Measurements from ENCODE around the gene OR56A4.
"Not testable (repeated sequence)": the region's sequence is repeated elsewhere in the genome, so short reads cannot be mapped to it uniquely, and the experiment has no call there.

OR56A4 gene

GRCh38 chr11:6006846-6007245, at the start of gene OR56A4:
Gene OR56A4 (minus strand): TSS chr11:6006946. CDS start chr11:6002992, 3,954 bp downstream.
- DNase-seq = no peak

- no peak for DNase-seq
These were observed 48.8 kb upstream of the OR56A4 start for GRCh38 chr11:6055569-6055968.

DNA sequence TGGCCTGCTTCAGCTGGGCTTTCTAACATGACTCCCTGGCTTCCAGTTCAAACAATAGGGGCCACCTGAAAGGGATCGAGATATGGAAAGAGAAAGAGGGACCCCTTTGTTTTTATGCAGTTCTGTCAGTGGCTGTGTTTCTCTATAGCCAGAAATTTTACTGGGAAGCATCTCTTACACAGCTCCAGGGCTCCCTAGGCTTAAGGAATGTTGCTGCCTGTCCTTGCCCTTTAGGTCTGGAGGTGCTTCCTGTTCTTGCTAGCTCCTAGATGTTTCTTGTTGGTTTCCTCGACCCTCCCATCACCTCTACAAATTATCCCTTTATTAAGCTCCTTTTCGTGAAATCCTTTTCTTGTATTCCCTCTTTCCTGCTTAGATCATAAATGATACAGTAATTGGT, 45.6 kb upstream of the OR56A4 start:
- no peak for DNase-seq

DNA sequence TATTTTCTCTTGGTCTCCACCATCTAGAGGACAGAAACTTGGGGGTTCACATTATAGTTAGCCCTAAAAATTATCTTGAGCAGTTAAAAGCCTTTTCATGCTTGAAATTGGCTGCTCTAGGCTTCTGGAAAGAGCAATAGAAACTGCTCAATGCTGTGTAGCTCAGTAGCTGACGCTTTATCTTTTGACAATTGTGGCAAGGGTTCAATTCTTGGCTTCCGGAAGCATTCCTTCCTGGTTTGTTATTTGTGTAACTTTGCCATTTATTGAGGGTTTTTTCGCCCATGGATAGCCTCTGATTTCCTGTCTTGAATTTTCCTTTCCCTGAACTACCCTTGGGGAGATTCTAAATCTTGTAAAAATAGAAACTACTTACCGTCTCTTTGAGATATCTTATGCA, 34.1 kb upstream of the OR56A4 start:
- no peak for DNase-seq

DNA sequence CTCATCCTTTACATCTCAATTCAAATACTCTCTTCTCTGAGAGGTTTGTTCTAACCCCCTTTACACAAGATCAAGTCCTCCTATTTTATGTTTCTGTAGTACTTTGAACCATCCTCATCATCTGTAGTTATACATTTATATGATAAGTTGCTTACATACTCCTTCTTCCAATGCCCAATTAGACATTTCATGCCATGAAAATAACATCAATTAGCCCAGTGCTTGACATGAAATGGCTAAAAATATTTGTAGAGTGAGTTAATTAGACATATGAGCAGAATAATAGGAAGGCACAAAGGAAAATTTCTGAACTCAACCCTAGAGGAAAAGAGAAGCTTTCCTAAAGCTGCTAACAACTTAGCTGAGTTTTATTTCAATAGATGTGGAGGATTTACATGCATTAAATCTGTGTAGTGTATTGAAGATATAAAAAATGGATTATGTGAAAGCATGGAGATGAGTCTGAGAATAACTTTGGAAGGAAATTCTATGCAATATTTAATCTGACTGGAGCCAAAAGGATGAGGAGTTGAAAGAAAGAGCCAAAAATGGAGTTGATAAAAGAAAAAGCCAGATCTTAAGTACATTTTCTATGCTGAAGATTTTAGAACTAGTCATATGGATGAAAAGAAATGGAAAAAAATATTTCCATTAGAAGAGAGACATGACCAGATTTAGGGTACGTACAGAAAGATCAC, 24.1 kb upstream of the OR56A4 start, which contains the start of gene OR56A1:
TSS of gene OR56A1 (minus strand) at position 51 of the 698 bp plus-strand sequence. CDS start 3,066 bp downstream, outside the sequence.
- no peak for DNase-seq

DNA sequence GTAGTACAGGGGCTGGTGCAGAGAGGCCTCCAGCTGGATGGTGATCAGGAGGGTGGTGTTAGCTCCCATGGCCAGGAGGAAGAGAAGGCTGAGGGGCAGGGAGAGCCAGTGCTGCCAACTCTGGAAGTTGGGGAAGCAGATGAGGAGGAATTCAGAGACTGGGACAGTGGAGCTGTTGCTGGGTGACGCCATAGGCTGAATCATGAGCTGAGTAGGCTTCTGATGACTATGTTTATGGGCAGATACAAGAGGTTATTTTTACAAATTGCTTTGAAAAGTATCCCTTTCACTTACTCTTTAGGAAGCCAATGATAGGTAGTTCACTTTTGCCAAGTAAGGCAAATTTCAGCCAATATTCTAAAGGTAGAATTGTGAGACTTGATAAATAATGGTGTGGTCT, 20.8 kb upstream of the OR56A4 start:
- DNase-seq = no peak

GRCh38 chr11:6025056-6025455, 18.3 kb upstream of the OR56A4 start:
- DNase-seq = no peak

- no peak for DNase-seq
These were observed 16.2 kb upstream of the OR56A4 start for GRCh38 chr11:6022956-6023355.

DNA sequence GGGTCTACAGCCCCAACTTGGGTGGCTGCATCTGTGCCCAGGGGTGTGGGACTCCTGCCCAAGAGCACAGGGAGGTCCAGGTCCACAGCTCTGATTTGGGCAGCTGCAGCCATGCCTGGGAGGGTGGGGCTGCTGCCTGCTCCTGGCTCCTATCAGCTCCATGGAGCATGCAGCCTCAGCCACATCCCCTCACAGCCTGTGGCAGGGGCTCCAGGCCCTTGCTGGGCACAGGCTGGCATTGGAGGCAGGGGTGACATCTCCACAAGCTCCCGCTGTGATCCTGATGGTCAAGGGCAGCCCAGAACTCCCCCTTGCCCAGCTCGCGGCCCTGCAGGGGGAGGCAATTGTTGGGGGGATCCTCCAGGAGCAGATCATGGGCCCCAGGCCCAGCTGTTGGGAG, 6.3 kb upstream of the OR56A4 start:
- DNase-seq = no peak

- DNase-seq = peak; percentile 66
These were observed 5.4 kb upstream of the OR56A4 start for GRCh38 chr11:6012035-6012668.

DNA sequence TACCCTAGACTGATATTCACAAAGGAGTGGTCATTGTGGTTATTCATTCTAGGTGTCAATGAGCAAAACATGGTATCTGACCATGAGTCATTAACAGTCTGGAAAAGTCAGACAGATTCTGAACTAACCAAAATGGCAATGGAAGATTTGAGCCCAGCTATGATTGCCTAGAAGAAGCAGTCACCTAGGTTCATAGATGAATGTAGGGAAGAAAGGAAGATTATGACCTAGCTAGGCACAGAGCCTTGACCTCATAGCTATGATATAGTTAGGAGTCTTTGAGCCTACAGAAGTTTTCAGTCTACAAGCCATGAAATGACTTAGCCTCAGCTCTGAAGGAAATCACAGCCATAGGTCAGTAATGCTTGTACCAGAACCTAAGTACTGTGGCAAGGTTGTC, 351 bp downstream of the OR56A4 start:
- no peak for DNase-seq

DNA sequence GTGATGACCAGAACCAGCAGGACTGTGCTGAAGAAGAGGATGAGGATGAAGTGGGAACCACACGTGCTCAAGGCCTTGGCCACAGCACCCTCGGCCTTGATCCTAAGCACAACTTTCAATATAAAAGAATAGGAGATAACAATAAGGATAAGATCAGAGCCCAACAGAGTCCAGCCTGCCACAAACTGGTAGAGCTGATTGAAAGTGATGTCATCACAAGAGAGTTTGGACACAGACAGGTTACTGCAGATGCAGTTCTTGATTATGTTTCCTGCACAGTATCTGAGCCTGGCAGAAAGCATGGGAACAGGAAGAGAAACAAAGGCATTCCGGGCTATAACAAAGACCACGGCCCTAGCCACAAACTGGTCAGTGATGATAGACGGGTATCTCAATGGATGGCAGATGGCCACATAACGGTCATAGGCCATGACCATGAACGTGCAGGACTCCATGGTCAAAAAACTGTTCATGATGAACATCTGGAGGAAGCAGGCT, 4.5 kb downstream of the OR56A4 start:
- DNase-seq = no peak

DNA sequence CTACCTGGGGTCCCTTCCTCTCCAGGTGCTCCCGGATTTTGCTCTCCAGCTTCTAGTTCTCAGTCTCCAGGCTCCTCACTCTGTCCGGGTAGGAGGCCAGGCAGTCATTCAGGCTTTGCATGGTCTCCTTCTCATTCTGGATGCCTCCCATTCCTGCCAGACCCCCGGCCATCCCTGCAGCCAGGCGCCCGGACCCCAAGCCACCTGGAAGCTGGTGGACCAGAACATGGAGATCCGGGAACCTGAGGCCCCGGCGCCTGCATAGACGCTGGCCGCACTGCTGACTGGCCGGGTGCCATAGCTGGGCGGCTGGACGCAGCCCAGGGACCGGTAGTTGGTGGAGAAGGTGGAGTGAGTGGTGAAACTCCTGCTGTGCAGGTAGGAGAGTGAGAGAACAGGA, 12.0 kb downstream of the OR56A4 start:
- no peak for DNase-seq

GRCh38 chr11:5992604-5993251, 14.0 kb downstream of the OR56A4 start:
- DNase-seq = no peak

- no peak for DNase-seq
These were observed 14.6 kb downstream of the OR56A4 start for GRCh38 chr11:5992150-5992549.

GRCh38 chr11:5989203-5989602, 17.5 kb downstream of the OR56A4 start:
- DNase-seq = no peak

DNA sequence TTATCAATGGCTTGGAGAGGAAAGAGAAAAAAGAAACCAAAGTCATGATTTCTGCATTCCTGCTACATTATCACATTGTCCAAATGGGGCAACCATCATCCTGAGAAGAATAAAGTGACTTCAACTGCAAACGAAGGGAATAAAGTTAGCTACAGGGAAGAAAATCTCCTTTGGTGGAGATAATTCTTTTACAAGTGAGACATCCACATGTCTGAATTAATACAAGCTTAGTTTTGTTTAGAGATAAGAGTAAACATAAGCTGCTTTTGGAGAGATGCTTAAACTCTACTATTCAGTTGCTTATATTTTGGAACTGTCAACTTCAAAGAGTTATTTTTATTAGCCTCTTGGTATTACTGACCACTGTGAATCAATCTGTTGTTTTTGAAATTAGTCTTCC, 19.9 kb downstream of the OR56A4 start, which contains the start of gene OR52L1:
TSS of gene OR52L1 (minus strand) at position 101 of the 400 bp plus-strand sequence. CDS start at position 46, 55 bp downstream.
- no peak for DNase-seq

DNA sequence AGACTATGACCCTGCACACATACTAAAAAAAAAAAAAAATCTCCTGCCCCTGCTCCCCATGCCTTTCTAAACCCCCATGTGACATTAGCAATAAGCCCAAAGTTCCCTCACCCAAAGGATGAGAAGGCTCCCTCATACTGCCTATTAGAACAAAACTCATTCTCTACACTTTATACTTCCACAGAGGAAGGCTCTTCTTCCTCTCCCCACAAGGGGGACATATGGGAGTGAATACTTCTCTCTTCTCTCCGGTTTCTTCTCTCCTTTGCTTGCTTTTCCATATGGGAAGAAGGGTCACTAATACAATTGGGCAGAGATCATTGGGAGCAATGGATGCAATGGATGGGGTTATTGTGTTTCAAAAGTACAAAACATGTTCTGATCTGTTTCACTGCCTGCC, 23.3 kb downstream of the OR56A4 start:
- no peak for DNase-seq

- DNase-seq = no peak
These were observed 33.2 kb downstream of the OR56A4 start for GRCh38 chr11:5973530-5973929.

DNA sequence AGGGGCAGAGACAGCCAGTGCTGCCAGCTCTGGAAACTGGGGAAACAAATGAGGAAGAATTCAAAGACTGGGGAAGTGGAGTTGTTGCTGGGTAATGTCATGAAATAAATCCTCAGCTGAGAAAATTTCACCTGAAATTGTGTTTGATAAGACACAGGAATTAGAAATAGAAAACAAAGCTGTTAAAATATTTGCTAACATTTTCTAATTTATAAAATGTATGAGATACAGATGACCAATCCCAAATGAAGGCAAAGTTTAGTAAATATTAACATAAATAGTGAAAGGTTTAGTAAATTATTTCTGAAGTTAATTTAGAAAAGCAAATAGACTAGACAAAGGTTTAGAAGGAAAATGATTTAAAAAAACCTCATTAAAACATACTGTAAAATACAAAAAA, 38.4 kb downstream of the OR56A4 start, which contains the start of gene OR56A5:
TSS of gene OR56A5 (minus strand) at position 101 of the 400 bp plus-strand sequence. CDS start at position 101, 0 bp downstream.
- DNase-seq = no peak

DNA sequence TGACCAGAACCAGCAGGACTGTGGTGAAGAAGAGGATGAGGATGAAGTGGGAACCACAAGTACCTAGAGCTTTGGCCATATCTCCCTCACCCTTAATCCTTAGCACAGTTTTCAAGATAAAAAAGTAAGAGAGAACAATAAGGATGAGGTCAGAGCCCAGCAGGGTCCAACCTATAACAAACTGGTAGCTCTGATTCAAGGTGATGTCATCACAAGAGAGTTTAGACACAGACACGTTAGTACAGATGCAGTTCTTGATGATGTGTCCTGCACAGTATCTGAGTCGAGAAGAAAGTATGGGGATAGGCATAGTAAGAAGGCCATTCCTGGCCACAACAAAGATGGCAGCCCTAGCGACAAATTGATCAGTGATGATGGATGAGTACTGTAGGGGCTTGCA, 39.0 kb downstream of the OR56A4 start:
- no peak for DNase-seq

DNA sequence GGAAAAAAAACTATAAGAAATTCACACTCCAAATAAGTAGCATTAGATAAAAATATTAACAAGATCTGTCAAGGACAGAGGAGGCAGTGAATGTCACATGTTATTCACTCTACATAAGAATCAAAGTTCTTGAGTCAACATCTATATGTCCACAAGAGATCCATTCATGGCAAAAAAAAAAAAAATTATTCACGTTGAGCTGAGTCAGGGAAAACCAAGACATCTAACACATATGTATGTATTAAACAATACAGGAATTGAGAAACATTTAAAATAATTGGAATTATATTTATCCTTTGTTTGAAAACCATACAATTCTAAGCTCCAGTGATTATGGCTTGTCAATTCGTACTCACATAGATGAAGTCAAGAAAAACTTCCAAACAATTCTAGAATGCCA, 39.8 kb downstream of the OR56A4 start:
- DNase-seq = no peak

GRCh38 chr11:5960704-5961320, 45.9 kb downstream of the OR56A4 start:
- not testable (repeated sequence) for DNase-seq

All from SIG-M5 (cell line).